Measurements from ENCODE around the gene KLF15.
"Not testable (repeated sequence)": the region's sequence is repeated elsewhere in the genome, so short reads cannot be mapped to it uniquely, and the experiment has no call there.

The KLF15 gene

DNA sequence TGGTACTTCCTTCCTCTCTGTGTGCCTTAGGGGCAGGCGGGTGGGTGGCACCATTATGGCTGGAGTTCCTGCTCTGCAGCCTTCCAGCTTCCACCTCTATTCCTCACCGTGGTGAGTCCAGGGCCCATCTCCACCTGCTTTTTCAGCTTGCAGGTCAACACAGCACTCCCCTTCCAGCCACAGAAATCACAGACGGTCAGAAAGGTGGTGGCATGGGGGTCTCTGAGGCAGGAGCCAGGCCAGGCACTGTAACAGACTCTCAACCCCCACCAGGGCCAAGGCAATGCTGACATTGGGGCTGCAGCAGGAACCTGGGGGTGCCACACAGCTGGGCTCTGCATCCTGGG is 16.6 kb downstream of the KLF15 start:
- CTCF ChIA-PET, result no interaction called here
- no peak for DNase-seq (ENCODE audit: extremely low spot score)
- POLR2A ChIA-PET, result no interaction called here
- TF ChIP-seq, protein P1, sequence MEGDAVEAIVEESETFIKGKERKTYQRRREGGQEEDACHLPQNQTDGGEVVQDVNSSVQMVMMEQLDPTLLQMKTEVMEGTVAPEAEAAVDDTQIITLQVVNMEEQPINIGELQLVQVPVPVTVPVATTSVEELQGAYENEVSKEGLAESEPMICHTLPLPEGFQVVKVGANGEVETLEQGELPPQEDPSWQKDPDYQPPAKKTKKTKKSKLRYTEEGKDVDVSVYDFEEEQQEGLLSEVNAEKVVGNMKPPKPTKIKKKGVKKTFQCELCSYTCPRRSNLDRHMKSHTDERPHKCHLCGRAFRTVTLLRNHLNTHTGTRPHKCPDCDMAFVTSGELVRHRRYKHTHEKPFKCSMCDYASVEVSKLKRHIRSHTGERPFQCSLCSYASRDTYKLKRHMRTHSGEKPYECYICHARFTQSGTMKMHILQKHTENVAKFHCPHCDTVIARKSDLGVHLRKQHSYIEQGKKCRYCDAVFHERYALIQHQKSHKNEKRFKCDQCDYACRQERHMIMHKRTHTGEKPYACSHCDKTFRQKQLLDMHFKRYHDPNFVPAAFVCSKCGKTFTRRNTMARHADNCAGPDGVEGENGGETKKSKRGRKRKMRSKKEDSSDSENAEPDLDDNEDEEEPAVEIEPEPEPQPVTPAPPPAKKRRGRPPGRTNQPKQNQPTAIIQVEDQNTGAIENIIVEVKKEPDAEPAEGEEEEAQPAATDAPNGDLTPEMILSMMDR (IDR thresholded peaks at IDR 0.05; ENCODE audit: control extremely low read depth, extremely low read depth, low read depth, missing control alignments), result no peak

DNA sequence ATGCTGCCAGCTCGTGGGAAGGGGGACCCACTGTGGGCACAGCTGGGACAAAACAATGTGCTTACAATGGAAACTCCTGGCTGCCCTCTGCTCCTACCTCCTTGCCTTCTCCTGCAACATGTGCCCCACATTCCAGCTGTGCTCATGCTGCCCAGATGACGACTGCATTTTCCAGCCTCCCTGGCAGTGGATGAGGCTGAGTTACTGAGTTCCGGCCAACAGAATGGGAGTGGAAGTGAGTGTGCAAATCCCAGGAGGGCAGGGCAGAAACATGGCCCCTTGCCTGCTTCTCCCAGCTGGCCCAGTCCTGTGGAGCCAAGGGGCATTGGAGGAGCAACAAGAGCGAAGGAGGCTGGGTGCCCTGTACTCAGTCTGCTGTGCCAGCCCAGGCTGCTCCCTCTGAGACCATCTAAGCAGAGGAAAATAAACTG is 17.1 kb downstream of the KLF15 start:
- TF ChIP-seq, protein P1 (IDR thresholded peaks at IDR 0.05; ENCODE audit: control extremely low read depth, extremely low read depth, low read depth, missing control alignments), result no peak
- ChIA-PET CTCF (no interaction called here), POLR2A (no interaction called here)
- DNase-seq (ENCODE audit: extremely low spot score), result no peak

DNA sequence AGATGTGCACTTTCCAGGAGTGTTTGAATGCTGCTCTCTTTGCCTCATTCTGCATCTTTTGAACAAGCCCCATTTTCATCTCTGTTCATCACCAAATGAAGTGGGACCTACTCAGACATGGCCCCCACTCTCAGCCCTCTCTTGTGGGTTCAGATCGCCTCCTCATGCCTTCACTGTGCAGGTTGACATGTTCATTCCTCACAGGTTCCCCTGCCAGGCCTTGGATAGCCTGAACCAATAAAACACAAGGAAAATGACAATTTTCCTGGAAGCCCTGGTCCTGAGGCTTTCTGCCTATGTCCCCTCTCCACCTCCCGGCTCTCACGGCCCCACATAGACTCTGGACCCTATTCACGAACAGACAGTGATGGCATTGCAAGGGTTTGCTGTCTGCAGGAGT is 17.7 kb downstream of the KLF15 start:
- POLR2A ChIA-PET, result no interaction called here
- no peak for DNase-seq (ENCODE audit: extremely low spot score)
- TF ChIP-seq, protein P1 (IDR thresholded peaks at IDR 0.05; ENCODE audit: control extremely low read depth, extremely low read depth, low read depth, missing control alignments), result no peak
- CTCF ChIA-PET, result no interaction called here

DNA sequence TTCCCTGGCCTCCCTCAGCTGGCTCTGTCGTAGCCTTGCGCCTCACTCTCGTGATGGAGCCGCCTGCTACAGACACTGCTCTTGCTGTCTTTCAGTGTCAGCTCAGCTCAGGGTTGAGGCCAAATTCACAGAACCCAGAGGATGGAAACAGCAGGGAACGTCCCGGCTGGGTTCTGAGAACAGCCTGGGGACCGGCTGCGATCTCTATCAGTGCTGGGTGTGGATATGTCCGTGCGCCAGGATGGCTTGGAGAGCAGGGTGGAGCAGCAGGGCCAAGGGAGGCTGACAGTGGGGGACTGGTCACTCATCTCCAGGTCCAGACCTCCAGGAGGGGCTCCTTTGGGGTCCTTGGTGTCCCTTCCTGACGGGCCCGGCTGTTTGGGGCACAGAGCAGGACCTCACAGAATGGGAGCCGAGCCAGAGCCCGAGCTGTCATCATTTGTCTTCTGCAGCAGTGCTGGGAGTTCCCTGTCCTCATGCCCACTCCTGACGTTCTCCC is 18.4 kb downstream of the KLF15 start:
- POLR2A ChIA-PET, result no interaction called here
- TF ChIP-seq, protein P1 (IDR thresholded peaks at IDR 0.05; ENCODE audit: control extremely low read depth, extremely low read depth, low read depth, missing control alignments), result no peak
- CTCF ChIA-PET, result no interaction called here
- DNase-seq (ENCODE audit: extremely low spot score), result no peak

DNA sequence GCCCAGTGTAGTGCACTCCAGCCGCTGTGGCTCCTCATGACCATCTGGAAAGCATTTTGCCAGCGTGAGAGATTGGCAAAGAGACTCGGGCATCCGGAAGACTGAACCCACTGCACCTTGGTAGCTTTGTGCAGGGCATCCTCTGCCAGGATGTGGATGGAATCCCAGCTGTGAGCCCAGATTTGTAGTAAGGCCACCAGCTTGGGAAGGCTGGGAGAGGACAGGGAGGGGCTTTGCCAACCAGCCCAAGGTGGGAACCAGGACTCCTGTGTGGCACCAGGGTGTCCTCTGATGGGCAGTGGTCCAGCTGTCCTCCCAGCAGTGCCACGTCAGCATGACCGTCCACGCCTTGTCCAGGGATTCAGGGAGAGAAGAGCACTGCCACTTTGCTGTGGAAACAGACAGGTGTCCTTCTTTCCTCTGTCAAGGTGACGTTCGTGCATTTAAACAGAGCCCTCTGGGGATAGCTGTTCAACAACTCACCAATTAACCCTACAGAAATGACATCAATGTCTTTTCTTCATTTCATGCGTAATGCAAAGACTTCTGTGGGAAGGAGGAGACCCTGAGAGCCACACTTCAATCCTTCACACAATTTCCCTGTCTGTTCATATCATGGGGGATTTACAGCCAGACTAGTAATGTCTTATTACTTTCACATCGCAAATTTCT is 19.1 kb downstream of the KLF15 start:
- TF ChIP-seq, protein P1 (IDR thresholded peaks at IDR 0.05; ENCODE audit: control extremely low read depth, extremely low read depth, low read depth, missing control alignments), result no peak
- DNase-seq (ENCODE audit: extremely low spot score), result no peak
- POLR2A ChIA-PET, result no interaction called here
- CTCF ChIA-PET, result no interaction called here

DNA sequence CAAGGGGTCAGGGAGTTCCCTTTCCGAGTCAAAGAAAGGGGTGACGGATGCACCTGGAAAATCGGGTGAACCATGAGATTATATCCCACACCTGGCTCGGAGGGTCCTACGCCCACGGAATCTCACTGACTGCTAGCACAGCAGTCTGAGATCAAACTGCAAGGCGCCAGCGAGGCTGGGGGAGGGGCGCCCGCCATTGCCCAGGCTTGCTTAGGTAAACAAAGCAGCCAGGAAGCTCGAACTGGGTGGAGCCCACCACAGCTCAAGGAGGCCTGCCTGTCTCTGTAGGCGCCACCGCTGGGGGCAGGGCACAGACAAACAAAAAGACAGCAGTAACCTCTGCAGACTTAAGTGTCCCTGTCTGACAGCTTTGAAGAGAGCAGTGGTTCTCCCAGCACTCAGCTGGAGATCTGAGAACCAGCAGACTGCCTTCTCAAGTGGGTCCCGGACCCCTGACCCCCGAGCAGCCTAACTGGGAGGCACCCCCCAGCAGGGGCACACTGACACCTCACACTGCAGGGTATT is 25.3 kb downstream of the KLF15 start:
- POLR2A ChIA-PET; CTCF ChIA-PET; DNase-seq (ENCODE audit: extremely low spot score): not testable (repeated sequence)

DNA sequence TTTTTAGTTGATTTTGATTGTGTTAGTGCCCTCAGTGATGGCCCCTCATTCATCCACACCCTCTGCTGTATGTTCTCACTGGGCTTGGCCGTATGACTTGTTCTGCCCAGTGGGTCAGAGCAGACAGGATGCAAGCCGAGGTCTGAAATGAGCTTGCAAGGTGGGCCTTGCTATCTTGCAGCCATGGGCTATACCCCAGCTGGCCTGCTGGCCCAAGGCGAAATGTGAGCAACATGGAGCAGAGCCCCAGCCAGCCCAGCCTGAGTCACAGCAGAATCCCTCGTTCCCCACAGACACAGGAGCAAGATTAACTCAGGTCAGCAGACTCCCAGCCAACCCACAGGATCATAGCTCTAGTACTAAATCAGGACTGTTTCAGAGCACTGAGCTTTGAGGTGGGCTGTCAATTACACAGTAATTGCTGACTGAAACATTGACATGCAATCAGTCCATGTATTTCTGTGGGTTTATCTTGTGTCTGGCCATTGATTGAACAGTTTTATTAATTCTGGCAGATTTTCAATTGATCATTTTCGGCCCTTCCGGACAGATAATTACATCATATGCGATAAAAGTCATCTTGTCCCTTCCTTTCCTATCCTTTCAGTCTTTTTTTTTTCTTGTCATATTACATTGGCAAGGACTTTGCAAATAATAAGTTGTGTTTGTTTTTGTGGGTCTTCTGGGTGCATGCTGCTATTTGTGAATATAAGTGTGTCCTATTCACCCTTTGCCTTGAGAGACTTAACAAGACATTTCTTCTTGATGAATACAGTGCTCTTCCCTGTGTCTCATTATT is 27.1 kb downstream of the KLF15 start:
- TF ChIP-seq, protein P1 (IDR thresholded peaks at IDR 0.05; ENCODE audit: control extremely low read depth, extremely low read depth, low read depth, missing control alignments), result no peak
- DNase-seq (ENCODE audit: extremely low spot score), result no peak
- CTCF ChIA-PET, result interaction anchor here (0.6 kb wide), 1 partner anchor 17 kb away, joined by 3 read pairs; no protein-coding TSS in a partner anchor
- POLR2A ChIA-PET, result no interaction called here

Measured in GM10248 (cell line).